Neural progenitor cell (in vitro differentiated cells): ENCODE data around the gene POLR3B. TPM values are rescaled to one million over a fixed set of nuclear protein-coding genes. Genes with fewer than 3 reads are reported as not detected.
A peak's percentile ranks its signal among the peaks of the same experiment; 100 is the strongest.

ENCODE experiments used
- DNase-seq: peaks from one replicate; pipeline ENCODE4 v3.0.0-alpha.2; 2016; ENCODE audit warnings: low spot score
- H2AFZ ChIP-seq: fragments of 200-600 bp; sonication (generic); replicated peaks from 2 replicates; pipeline ENCODE4 v1.6.1; 2016; ENCODE audit warnings: antibody characterized with exemption
- H3F3A ChIP-seq: fragments of 200-600 bp; sonication (generic); 2 replicates; pipeline ENCODE4 v1.6.1; 2016; ENCODE audit warnings: antibody characterized with exemption, low read depth
- H3K27ac ChIP-seq: fragments of 200-600 bp; sonication (generic); 2 replicates; pipeline ENCODE4 v1.5.1; 2016; ENCODE audit warnings: mild to moderate bottlenecking
- H3K27me3 ChIP-seq: fragments of 200-600 bp; sonication (generic); 2 replicates; pipeline ENCODE4 v1.6.1; 2016; ENCODE audit warnings: mild to moderate bottlenecking, moderate library complexity
- H3K36me3 ChIP-seq: fragments of 200-600 bp; sonication (generic); 2 replicates; pipeline ENCODE4 v1.5.1; 2016
- H3K4me1 ChIP-seq: fragments of 200-600 bp; sonication (generic); 2 replicates; pipeline ENCODE4 v1.6.1; 2016; ENCODE audit warnings: mixed run types
- H3K4me2 ChIP-seq: fragments of 200-600 bp; sonication (generic); 2 replicates; pipeline ENCODE4 v1.6.1; 2016
- H3K4me3 ChIP-seq: fragments of 200-600 bp; sonication (generic); 2 replicates; pipeline ENCODE4 v1.5.1; 2016
- H3K79me2 ChIP-seq: fragments of 200-600 bp; sonication (generic); 2 replicates; pipeline ENCODE4 v1.6.1; 2016; ENCODE audit warnings: low read depth
- H3K9ac ChIP-seq: fragments of 200-600 bp; sonication (generic); 2 replicates; pipeline ENCODE4 v1.6.1; 2016
- H3K9me3 ChIP-seq: fragments of 200-600 bp; sonication (generic); 2 replicates; pipeline ENCODE4 v1.5.1; 2016; ENCODE audit warnings: low read depth
- H4K20me1 ChIP-seq: fragments of 200-600 bp; sonication (generic); 2 replicates; pipeline ENCODE4 v1.6.1; 2016; ENCODE audit warnings: low read depth
- H3K27ac Mint-ChIP-seq: 3 replicates; pipeline ENCODE4 v1.8.0; 2021; ENCODE audit warnings: mixed read lengths
- H3K27me3 Mint-ChIP-seq: 2 replicates; pipeline ENCODE4 v1.8.0; 2022; ENCODE audit warnings: low read depth, mild to moderate bottlenecking, inconsistent platforms, moderate library complexity, mixed read lengths; ENCODE audit not compliant: insufficient read depth
- H3K36me3 Mint-ChIP-seq: 3 replicates; pipeline ENCODE4 v1.8.0; 2021; ENCODE audit warnings: mixed read lengths
- H3K4me1 Mint-ChIP-seq: 3 replicates; pipeline ENCODE4 v1.8.0; 2021; ENCODE audit warnings: mixed read lengths
- H3K4me3 Mint-ChIP-seq: 3 replicates; pipeline ENCODE4 v1.8.0; 2021; ENCODE audit warnings: mild to moderate bottlenecking, moderate library complexity, mixed read lengths
- H3K9me3 Mint-ChIP-seq: 3 replicates; pipeline ENCODE4 v1.8.0; 2020; ENCODE audit warnings: mixed read lengths
- CTCF ChIP-seq: fragments of 200-600 bp; sonication (generic); IDR thresholded peaks from 2 replicates; pipeline ENCODE4 v1.5.1; 2017; ENCODE audit warnings: antibody characterized with exemption, mild to moderate bottlenecking
- EZH2 ChIP-seq: fragments of 200-600 bp; sonication (generic); IDR thresholded peaks from 2 replicates; pipeline ENCODE4 v1.6.1; 2017; ENCODE audit warnings: antibody characterized with exemption, mild to moderate bottlenecking, moderate library complexity
- EZH2phosphoT487 ChIP-seq: fragments of 200-600 bp; sonication (generic); IDR thresholded peaks from 2 replicates; pipeline ENCODE4 v1.6.1; 2017; ENCODE audit warnings: antibody characterized with exemption
- total RNA-seq: library from RNA; depleted of rRNA; stranded (reverse); fragments of >200 nt; gene quantifications from 2 replicates; pipeline ENCODE4 v1.2.3, GENCODE V29; 2015; ENCODE audit warnings: low replicate concordance

The POLR3B gene
- total RNA-seq, 1 donor from 2014 or later = 8.8 TPM

GRCh38 chr12:106527356-106527755 is 169.8 kb downstream of the POLR3B start:
- Mint-ChIP-seq H3K36me3 (peaks cover 6% of the 10 kb centered on the region), H3K27ac (peak overlapping the region; percentile 72), H3K9me3 (peaks cover 35% of the 10 kb centered on the region), H3K4me1 (peaks cover 18% of the 10 kb centered on the region), H3K4me3 (no peak overlapping the region), H3K27me3 (peaks cover 5% of the 10 kb centered on the region)
- Histone ChIP-seq H3K9me3 (no peaks in the 10 kb centered on the region), H2AFZ (no peak overlapping the region), H3K36me3 (no peaks in the 10 kb centered on the region), H3K4me2 (no peak overlapping the region), H3K27me3 (no peaks in the 10 kb centered on the region), H3K4me3 (no peak overlapping the region), H4K20me1 (no peaks in the 10 kb centered on the region), H3K9ac (no peak overlapping the region), H3K4me1 (peaks cover 5% of the 10 kb centered on the region), H3K79me2 (no peaks in the 10 kb centered on the region), H3F3A (no peaks in the 10 kb centered on the region), H3K27ac (no peak overlapping the region)
- TF ChIP-seq EZH2phosphoT487 (no peak), EZH2 (no peak), CTCF (no peak)
- no peak for DNase-seq

GRCh38 chr12:106541201-106541600 is 183.7 kb downstream of the POLR3B start:
- TF ChIP-seq CTCF = no peak
- no peak for TF ChIP-seq EZH2phosphoT487
- no peak for TF ChIP-seq EZH2
- no peak for DNase-seq
- H3K9me3 Mint-ChIP-seq = peaks cover 16% of the 10 kb centered on the region

GRCh38 chr12:106551410-106551809 is 193.9 kb downstream of the POLR3B start:
- H3K4me2 ChIP-seq = no peak overlapping the region
- H3K9me3 ChIP-seq = peaks cover 4% of the 10 kb centered on the region
- no peaks in the 10 kb centered on the region for H4K20me1 ChIP-seq
- peaks cover 4% of the 10 kb centered on the region for H3K36me3 Mint-ChIP-seq
- no peaks in the 10 kb centered on the region for H3K27me3 ChIP-seq
- no peak overlapping the region for H2AFZ ChIP-seq
- DNase-seq = no peak
- H3K4me3 ChIP-seq = no peak overlapping the region
- H3K79me2 ChIP-seq = no peaks in the 10 kb centered on the region
- H3K9ac ChIP-seq = no peak overlapping the region
- no peaks in the 10 kb centered on the region for H3K4me1 ChIP-seq
- no peaks in the 10 kb centered on the region for H3F3A ChIP-seq
- H3K27ac Mint-ChIP-seq = no peak overlapping the region
- H3K27ac ChIP-seq = no peak overlapping the region
- TF ChIP-seq EZH2 (no peak), CTCF (no peak), EZH2phosphoT487 (no peak)
- no peak overlapping the region for H3K4me3 Mint-ChIP-seq
- no peaks in the 10 kb centered on the region for H3K36me3 ChIP-seq
- peaks cover 36% of the 10 kb centered on the region for H3K9me3 Mint-ChIP-seq
- no peaks in the 10 kb centered on the region for H3K4me1 Mint-ChIP-seq
- peaks cover 3% of the 10 kb centered on the region for H3K27me3 Mint-ChIP-seq

More at GRCh38 chr12:106541201-106541600, 183.7 kb downstream of the POLR3B start:
- Mint-ChIP-seq H3K27me3 (peaks cover 2% of the 10 kb centered on the region), H3K36me3 (peaks cover 2% of the 10 kb centered on the region), H3K4me3 (no peak overlapping the region), H3K4me1 (no peaks in the 10 kb centered on the region), H3K27ac (no peak overlapping the region)
- Histone ChIP-seq H3K79me2 (no peaks in the 10 kb centered on the region), H3K27me3 (no peaks in the 10 kb centered on the region), H3K4me3 (no peak overlapping the region), H3K9ac (no peak overlapping the region), H3K4me1 (no peaks in the 10 kb centered on the region), H3F3A (no peaks in the 10 kb centered on the region), H3K36me3 (no peaks in the 10 kb centered on the region), H2AFZ (no peak overlapping the region), H3K4me2 (no peak overlapping the region), H4K20me1 (no peaks in the 10 kb centered on the region), H3K9me3 (no peaks in the 10 kb centered on the region), H3K27ac (no peak overlapping the region)
